CD14-positive monocyte (primary cell): Measurements from ENCODE around the gene HK3. TPM values are rescaled to one million over a fixed set of nuclear protein-coding genes. Genes with fewer than 3 reads are reported as not detected.
A peak's percentile ranks its signal among the peaks of the same experiment; 100 is the strongest.

Source experiments
- DNase-seq, 3 donors: peaks; one replicate each; pipeline ENCODE4 v3.0.0-alpha.2; 2011 to 2022
- H2AFZ ChIP-seq: 2 replicates; pipeline ENCODE4 v1.6.0; 2012; ENCODE audit warnings: mild to moderate bottlenecking, low read depth, low read length, inconsistent platforms; ENCODE audit not compliant: insufficient read depth, poor library complexity, severe bottlenecking
- H3K27ac ChIP-seq, 2 donors: 1 replicate in 1 of 2; 2 replicates in 1 of 2; pipeline ENCODE4 v1.5.1; 2012 to 2013; ENCODE audit warnings: low read length in 2 of 2, control low read depth in 1 of 2, inconsistent platforms in 1 of 2, low read depth in 1 of 2, mild to moderate bottlenecking in 1 of 2
- H3K27me3 ChIP-seq, 2 donors: one replicate each; pipeline versions ENCODE4 v1.6.0 to v1.6.1; 2011 to 2013; ENCODE audit warnings: low read length in 2 of 2; ENCODE audit not compliant: control insufficient read depth in 2 of 2, insufficient read depth in 2 of 2
- H3K36me3 ChIP-seq, 2 donors: replicated peaks in 1 of 2; 1 replicate in 1 of 2; 2 replicates in 1 of 2; pipeline versions ENCODE4 v1.5.1 to v1.6.1; 2012 to 2013; ENCODE audit warnings: low read length in 2 of 2, control low read depth in 1 of 2, inconsistent platforms in 1 of 2, mild to moderate bottlenecking in 1 of 2; ENCODE audit not compliant: insufficient read depth in 2 of 2, control insufficient read depth in 1 of 2
- H3K4me1 ChIP-seq, 2 donors: 1 replicate in 1 of 2; 2 replicates in 1 of 2; pipeline versions ENCODE4 v1.5.1 to v1.6.1; 2012 to 2013; ENCODE audit warnings: low read length in 2 of 2, control low read depth in 1 of 2, inconsistent platforms in 1 of 2, mild to moderate bottlenecking in 1 of 2, moderate library complexity in 1 of 2; ENCODE audit not compliant: insufficient read depth in 2 of 2, control insufficient read depth in 1 of 2
- H3K4me2 ChIP-seq: replicated peaks from 2 replicates; pipeline ENCODE3; 2012; ENCODE audit warnings: low read length, moderate library complexity, mild to moderate bottlenecking; ENCODE audit not compliant: poor library complexity, severe bottlenecking; ENCODE audit errors: extremely low read depth
- H3K4me3 ChIP-seq, 3 experiments: fragments of 200-600 bp in 1 of 3; sonication (generic) in 1 of 3; replicated peaks in 1 of 3; 1 replicate in 2 of 3; 2 replicates in 1 of 3; pipeline ENCODE4 v1.5.1; 2011 to 2013; ENCODE audit warnings: low read length in 3 of 3, mild to moderate bottlenecking in 3 of 3, control low read depth in 2 of 3, low read depth in 2 of 3, inconsistent platforms in 1 of 3, moderate library complexity in 1 of 3
- H3K79me2 ChIP-seq: 2 replicates; pipeline ENCODE4 v1.6.0; 2012; ENCODE audit warnings: mild to moderate bottlenecking, control low read depth, inconsistent platforms, low read length, moderate library complexity; ENCODE audit not compliant: insufficient read depth
- H3K9ac ChIP-seq: 2 replicates; pipeline ENCODE4 v1.6.0; 2017; ENCODE audit warnings: low read length, mild to moderate bottlenecking; ENCODE audit not compliant: insufficient read depth, poor library complexity, severe bottlenecking
- H3K9me3 ChIP-seq, 2 donors: replicated peaks in 1 of 2; 1 replicate in 1 of 2; 2 replicates in 1 of 2; pipeline versions ENCODE4 v1.5.1 to v1.6.1; 2012 to 2013; ENCODE audit warnings: low read length in 2 of 2, control low read depth in 1 of 2; ENCODE audit not compliant: control insufficient read depth in 1 of 2, insufficient read depth in 1 of 2
- H4K20me1 ChIP-seq: 2 replicates; pipeline ENCODE4 v1.6.0; 2012; ENCODE audit warnings: mild to moderate bottlenecking, low read length, control low read depth, moderate library complexity; ENCODE audit not compliant: insufficient read depth
- H3K27ac Mint-ChIP-seq, 7 donors: one replicate each; pipeline ENCODE4 v1.8.0; 2020; ENCODE audit warnings: mild to moderate bottlenecking in 7 of 7, mixed read lengths in 7 of 7, moderate library complexity in 6 of 7, inconsistent platforms in 2 of 7
- H3K27me3 Mint-ChIP-seq, 3 donors: one replicate each; pipeline ENCODE4 v1.8.0; 2021 to 2022; ENCODE audit warnings: low read depth in 3 of 3, mild to moderate bottlenecking in 3 of 3, mixed read lengths in 3 of 3, moderate library complexity in 3 of 3, inconsistent platforms in 1 of 3
- H3K36me3 Mint-ChIP-seq, 2 donors: one replicate each; pipeline ENCODE4 v1.8.0; 2020; ENCODE audit warnings: mixed read lengths in 2 of 2, inconsistent platforms in 1 of 2, mild to moderate bottlenecking in 1 of 2
- H3K4me1 Mint-ChIP-seq: one replicate; pipeline ENCODE4 v1.8.0; 2020; ENCODE audit warnings: mild to moderate bottlenecking, mixed read lengths
- H3K4me3 Mint-ChIP-seq, 2 donors: one replicate each; pipeline ENCODE4 v1.8.0; 2020; ENCODE audit warnings: mild to moderate bottlenecking in 2 of 2, mixed read lengths in 2 of 2, moderate library complexity in 1 of 2
- H3K9me3 Mint-ChIP-seq, 7 donors: one replicate each; pipeline ENCODE4 v1.8.0; 2020 to 2022; ENCODE audit warnings: mixed read lengths in 7 of 7, mild to moderate bottlenecking in 6 of 7, moderate library complexity in 6 of 7, inconsistent platforms in 2 of 7
- CTCF ChIP-seq: fragments of 200-600 bp; IDR thresholded peaks from one replicate; pipeline ENCODE4 v1.8.0; 2022; ENCODE audit warnings: antibody characterized with exemption, mild to moderate bottlenecking
- WGBS: methylation state at CpG from one replicate; pipeline ENCODE4 v1.1.5; 2013; ENCODE audit warnings: missing lambda C conversion rate; ENCODE audit not compliant: insufficient coverage; 5-methylcytosine and 5-hydroxymethylcytosine counted together
- intact Hi-C, 2 donors: fragments of 100-400 bp; cut with micrococcal nuclease; formaldehyde crosslinking; loops; one replicate each; pipeline versions ENCODE4 v1.15.0 to v1.15.1; 2023
- polyA plus RNA-seq, 3 donors: library from polyadenylated mRNA; depleted of rRNA in 1 of 3; unstranded in 2 of 3; stranded (reverse) in 1 of 3; fragments of 300-500 nt in 2 of 3; fragments of >200 nt in 1 of 3; fragmentation: Illumina TruSeq in 2 of 3; gene quantifications; 1 replicate in 2 of 3; 2 replicates in 1 of 3; pipeline ENCODE4 v1.2.3, GENCODE V29; 2012 to 2021

Gene HK3
- polyA plus RNA-seq, 3 donors = 174 to 988 (median 204) TPM

GRCh38 chr5:176878463-176878862 lies 20.7 kb downstream of the HK3 start:
- H2AFZ ChIP-seq = no peak overlapping the region
- H3K9ac ChIP-seq = no peak overlapping the region
- H3K36me3 ChIP-seq = peaks cover 36 to 38% of the 10 kb centered on the region in 2 donors
- H3K27me3 Mint-ChIP-seq = peaks cover 5 to 27% (median 14%) of the 10 kb centered on the region in 3 donors
- peaks cover 33 to 38% of the 10 kb centered on the region in 2 donors for H3K36me3 Mint-ChIP-seq
- H3K4me1 Mint-ChIP-seq = peaks cover 15% of the 10 kb centered on the region
- peaks cover 0 to 9% (median 1%) of the 10 kb centered on the region in 7 donors for H3K9me3 Mint-ChIP-seq
- peaks cover 100% of the 10 kb centered on the region for H4K20me1 ChIP-seq
- WGBS = no CpG with 5 or more reads among the region's 12 CpGs
- H3K27ac Mint-ChIP-seq = no peak overlapping the region
- no peaks in the 10 kb centered on the region for H3K27me3 ChIP-seq
- H3K4me1 ChIP-seq = no peaks in the 10 kb centered on the region
- no peaks in the 10 kb centered on the region for H3K9me3 ChIP-seq
- no peak for DNase-seq
- H3K79me2 ChIP-seq = no peaks in the 10 kb centered on the region
- no peak overlapping the region for H3K4me2 ChIP-seq
- no peak overlapping the region for H3K4me3 ChIP-seq
- intact Hi-C loops = no loop called here
- TF ChIP-seq CTCF = no peak
- no peak overlapping the region for H3K4me3 Mint-ChIP-seq
- H3K27ac ChIP-seq = no peak overlapping the region

GRCh38 chr5:176877793-176878331 lies 21.3 kb downstream of the HK3 start:
- Mint-ChIP-seq H3K27ac (peak overlapping the region in 1 of 7 donors; percentile 40), H3K4me1 (peaks cover 20% of the 10 kb centered on the region), H3K4me3 (no peak overlapping the region), H3K36me3 (peaks cover 27 to 32% of the 10 kb centered on the region in 2 donors), H3K27me3 (peaks cover 5 to 27% (median 14%) of the 10 kb centered on the region in 3 donors), H3K9me3 (peaks cover 1 to 12% (median 4%) of the 10 kb centered on the region in 7 donors)
- H3K4me3 ChIP-seq = no peak overlapping the region
- no peaks in the 10 kb centered on the region for H3K4me1 ChIP-seq
- no peak overlapping the region for H2AFZ ChIP-seq
- DNase-seq = no peak
- H3K79me2 ChIP-seq = no peaks in the 10 kb centered on the region
- H3K27me3 ChIP-seq = no peaks in the 10 kb centered on the region
- intact Hi-C loops = no loop called here
- peaks cover 30 to 32% of the 10 kb centered on the region in 2 donors for H3K36me3 ChIP-seq
- 92% methylated on average over 21 of the region's 21 CpGs for WGBS
- no peak overlapping the region for H3K9ac ChIP-seq
- TF ChIP-seq CTCF = no peak
- H3K9me3 ChIP-seq = no peaks in the 10 kb centered on the region
- H3K4me2 ChIP-seq = no peak overlapping the region
- no peak overlapping the region for H3K27ac ChIP-seq
- H4K20me1 ChIP-seq = peaks cover 98% of the 10 kb centered on the region
